IPS-18c (cell line): ENCODE results near the gene HS6ST3.

Experiments used
- H3K4me3 ChIP-seq: 2 replicates; pipeline ENCODE4 v1.7.0; 2013; ENCODE audit warnings: low read depth, mild to moderate bottlenecking, low read length, moderate library complexity; ENCODE audit not compliant: insufficient read depth
- H3K9me3 ChIP-seq: one replicate; pipeline ENCODE4 v1.6.1; 2013; ENCODE audit warnings: mild to moderate bottlenecking, low read length, moderate library complexity; ENCODE audit not compliant: control insufficient read depth, insufficient read depth

The HS6ST3 gene

DNA sequence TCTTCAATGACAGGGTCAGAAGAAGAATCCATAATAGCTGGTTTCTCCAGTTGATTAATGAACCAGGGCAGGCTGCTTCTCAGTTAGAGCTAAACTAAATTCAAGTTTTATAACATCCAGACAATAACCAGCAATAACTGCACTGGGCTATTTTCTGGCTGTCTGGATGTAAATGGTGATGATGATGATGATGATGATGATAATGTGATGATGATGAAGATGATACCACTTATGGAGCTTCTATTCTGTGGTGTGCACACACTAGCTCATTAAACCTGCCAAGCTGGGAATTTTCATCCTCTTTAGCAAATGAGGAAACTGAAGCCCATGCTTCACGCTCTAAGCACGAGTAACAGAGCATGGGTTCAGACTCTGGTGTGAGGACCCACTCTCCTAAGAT is 772.2 kb downstream of the HS6ST3 start:
- Histone ChIP-seq H3K9me3 (no peaks in the 10 kb centered on the region), H3K4me3 (no peak overlapping the region)

DNA sequence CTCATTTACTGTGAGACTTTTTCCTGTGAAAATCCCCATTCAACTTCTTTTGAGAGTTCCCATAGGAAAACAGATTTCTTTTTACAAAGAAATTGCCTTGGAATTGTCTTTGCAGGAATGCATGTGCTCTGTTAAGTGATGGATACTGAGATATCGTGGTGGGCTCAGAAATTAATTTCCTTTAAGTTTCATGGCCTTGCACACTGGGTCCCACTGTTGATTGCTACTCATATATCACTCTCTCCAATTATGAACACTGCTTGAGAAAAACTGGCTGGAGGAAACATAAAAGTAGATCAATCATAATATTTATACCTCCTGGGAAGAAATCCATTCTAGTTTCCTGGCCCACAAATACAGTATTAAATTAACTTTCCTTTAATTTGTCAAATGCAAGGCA is 773.1 kb downstream of the HS6ST3 start:
- no peak overlapping the region for H3K4me3 ChIP-seq
- no peaks in the 10 kb centered on the region for H3K9me3 ChIP-seq

DNA sequence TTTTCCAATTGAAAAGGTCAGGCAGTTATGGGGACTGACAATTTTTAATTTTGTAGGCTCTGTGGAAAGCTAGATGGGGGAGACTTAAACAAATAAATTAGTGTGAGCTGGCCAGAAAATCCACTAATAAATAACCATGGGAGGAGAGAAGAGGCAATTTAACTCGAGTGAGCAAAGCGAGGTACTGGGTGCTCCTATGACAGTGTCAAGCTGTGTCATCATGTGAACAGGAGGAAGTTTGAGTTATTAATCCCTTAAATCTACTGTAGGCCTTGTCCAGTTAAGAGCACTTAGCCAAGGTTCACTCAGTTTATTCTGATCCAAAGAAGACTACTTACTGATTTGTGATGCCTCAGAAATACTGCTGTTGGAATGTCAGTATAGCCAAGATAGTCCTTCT is 781.6 kb downstream of the HS6ST3 start:
- H3K9me3 ChIP-seq, result no peaks in the 10 kb centered on the region
- H3K4me3 ChIP-seq, result no peak overlapping the region

DNA sequence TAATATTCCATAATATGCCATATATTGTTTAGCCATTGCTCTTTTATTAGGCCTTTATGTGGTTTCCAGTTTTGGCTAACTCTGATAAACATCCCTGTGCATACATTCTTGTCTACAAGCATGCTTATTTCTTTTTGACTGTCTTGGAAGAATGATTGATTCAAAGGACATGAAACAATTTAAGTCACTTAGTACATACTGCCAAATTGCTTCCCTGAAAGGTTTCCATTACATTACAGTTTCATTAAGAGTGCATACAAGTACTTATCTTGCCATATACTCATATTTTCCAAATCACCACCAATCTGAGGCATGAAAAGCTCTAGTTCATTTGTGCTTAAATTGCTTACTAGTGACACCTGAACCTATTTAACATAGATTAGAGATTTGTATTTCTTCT is 790.5 kb downstream of the HS6ST3 start:
- no peak overlapping the region for H3K4me3 ChIP-seq
- peaks cover 4% of the 10 kb centered on the region for H3K9me3 ChIP-seq
